Mucosa of descending colon (tissue), 3 donors: ENCODE measurements around the gene RASD1. TPM values are rescaled to one million over a fixed set of nuclear protein-coding genes. Genes with fewer than 3 reads are reported as not detected.

ENCODE experiments used
- ATAC-seq: fragments of 200-7000 bp; cut with Tn5 transposase; one replicate; pipeline ENCODE4 v1.9.1; 2020; ENCODE audit warnings: mild to moderate bottlenecking, moderate library complexity
- DNase-seq, 3 donors: peaks; one replicate each; pipeline ENCODE4 v3.0.0-alpha.2; 2020
- H3K36me3 ChIP-seq: fragments of 200-600 bp; one replicate; pipeline ENCODE4 v1.8.0; 2021; ENCODE audit warnings: low read depth, mild to moderate bottlenecking
- H3K4me1 ChIP-seq: fragments of 200-600 bp; one replicate; pipeline ENCODE4 v1.8.0; 2021; ENCODE audit warnings: low read depth, mild to moderate bottlenecking
- H3K4me3 ChIP-seq: fragments of 200-600 bp; one replicate; pipeline ENCODE4 v1.8.0; 2021; ENCODE audit warnings: mild to moderate bottlenecking
- H3K9me3 ChIP-seq: fragments of 200-600 bp; one replicate; pipeline ENCODE4 v1.8.0; 2021; ENCODE audit warnings: mild to moderate bottlenecking
- intact Hi-C, 2 donors: fragments of 100-400 bp; cut with DNase I in 1 of 2; cut with micrococcal nuclease in 1 of 2; formaldehyde crosslinking; loops; one replicate each; pipeline versions ENCODE4 v1.11.0 to v1.11.1; 2022; cut with DNase I, micrococcal nuclease
- total RNA-seq, 3 donors: library from RNA; stranded (reverse); fragmentation: NEBNext Ultra II Directional in 2 of 3; extraction: Animal tissue kit (Norgen Biotek cat#: 25700) in 2 of 3; gene quantifications; one replicate each; pipeline versions ENCODE4 v1.2.1 to v1.2.4, GENCODE V29; 2021 to 2023
- TF ChIP-seq, protein P1 (sequence below): fragments of 200-600 bp; IDR thresholded peaks from one replicate; pipeline ENCODE4 v1.8.0; 2022; ENCODE audit warnings: antibody characterized with exemption, mild to moderate bottlenecking
- donor health status: DM: no; HTN: no; CAD: no; lungs with moderate emphysema.
- donor health status: DM: no; HTN: no; CAD: no.
- donor health status: DM: no; HTN: yes; CAD: no.

RASD1 gene
- total RNA-seq, 3 donors from 2014 or later, result 10.8 to 27.8 (median 19.2) TPM

DNA sequence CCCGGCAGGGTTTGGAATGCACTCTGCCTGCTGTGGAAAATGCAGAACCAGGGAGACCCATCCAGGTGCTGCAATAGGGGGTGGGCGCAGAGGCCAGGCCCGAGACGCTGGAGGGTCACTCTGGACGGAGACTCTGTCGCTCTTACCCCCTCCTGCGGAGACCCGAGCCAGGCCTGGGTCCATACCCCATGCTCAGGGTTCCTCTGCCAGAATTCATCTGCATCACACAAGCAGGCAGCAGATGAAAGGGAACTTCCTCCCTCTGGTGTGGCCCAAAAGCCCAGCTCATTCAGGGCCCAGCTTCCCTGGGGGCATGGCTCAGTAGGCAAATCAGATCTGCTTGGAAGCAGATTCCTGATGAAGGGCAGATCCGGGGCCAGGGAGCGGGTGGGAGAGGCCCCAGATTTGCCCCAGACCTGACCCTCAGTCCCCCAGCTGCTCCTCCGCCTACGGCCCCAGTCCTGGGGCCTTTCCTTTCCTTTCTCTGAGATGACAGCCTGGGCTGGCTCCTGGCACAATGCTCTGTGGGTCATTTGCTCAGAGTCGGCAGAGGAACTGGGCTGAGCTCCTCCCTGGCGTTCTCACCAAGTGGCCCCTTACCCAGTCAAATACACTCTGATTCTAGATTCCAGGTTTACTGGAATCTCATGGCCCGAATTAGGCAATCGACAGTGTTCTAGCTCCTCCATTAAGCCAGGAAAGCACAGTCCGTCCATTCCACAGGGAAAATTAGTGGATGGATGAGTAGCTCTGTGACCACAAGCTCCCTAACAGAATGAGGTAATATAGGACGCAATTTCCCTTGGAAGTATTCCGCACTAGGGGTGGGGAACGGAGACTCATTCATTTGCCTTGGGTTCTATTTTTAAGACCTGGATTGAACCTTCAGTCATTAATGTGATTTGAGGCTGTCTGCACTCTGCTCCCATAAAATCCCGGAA lies 19.1 kb upstream of the RASD1 start:
- Histone ChIP-seq H3K36me3 (no peaks in the 10 kb centered on the region), H3K4me1 (no peaks in the 10 kb centered on the region), H3K9me3 (no peaks in the 10 kb centered on the region), H3K4me3 (no peak overlapping the region)
- ATAC-seq (no peak), DNase-seq (peak in 1 of 3 donors; percentile 37)
- intact Hi-C loops, result no loop called here
- TF ChIP-seq, protein P1, sequence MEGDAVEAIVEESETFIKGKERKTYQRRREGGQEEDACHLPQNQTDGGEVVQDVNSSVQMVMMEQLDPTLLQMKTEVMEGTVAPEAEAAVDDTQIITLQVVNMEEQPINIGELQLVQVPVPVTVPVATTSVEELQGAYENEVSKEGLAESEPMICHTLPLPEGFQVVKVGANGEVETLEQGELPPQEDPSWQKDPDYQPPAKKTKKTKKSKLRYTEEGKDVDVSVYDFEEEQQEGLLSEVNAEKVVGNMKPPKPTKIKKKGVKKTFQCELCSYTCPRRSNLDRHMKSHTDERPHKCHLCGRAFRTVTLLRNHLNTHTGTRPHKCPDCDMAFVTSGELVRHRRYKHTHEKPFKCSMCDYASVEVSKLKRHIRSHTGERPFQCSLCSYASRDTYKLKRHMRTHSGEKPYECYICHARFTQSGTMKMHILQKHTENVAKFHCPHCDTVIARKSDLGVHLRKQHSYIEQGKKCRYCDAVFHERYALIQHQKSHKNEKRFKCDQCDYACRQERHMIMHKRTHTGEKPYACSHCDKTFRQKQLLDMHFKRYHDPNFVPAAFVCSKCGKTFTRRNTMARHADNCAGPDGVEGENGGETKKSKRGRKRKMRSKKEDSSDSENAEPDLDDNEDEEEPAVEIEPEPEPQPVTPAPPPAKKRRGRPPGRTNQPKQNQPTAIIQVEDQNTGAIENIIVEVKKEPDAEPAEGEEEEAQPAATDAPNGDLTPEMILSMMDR, result no peak

DNA sequence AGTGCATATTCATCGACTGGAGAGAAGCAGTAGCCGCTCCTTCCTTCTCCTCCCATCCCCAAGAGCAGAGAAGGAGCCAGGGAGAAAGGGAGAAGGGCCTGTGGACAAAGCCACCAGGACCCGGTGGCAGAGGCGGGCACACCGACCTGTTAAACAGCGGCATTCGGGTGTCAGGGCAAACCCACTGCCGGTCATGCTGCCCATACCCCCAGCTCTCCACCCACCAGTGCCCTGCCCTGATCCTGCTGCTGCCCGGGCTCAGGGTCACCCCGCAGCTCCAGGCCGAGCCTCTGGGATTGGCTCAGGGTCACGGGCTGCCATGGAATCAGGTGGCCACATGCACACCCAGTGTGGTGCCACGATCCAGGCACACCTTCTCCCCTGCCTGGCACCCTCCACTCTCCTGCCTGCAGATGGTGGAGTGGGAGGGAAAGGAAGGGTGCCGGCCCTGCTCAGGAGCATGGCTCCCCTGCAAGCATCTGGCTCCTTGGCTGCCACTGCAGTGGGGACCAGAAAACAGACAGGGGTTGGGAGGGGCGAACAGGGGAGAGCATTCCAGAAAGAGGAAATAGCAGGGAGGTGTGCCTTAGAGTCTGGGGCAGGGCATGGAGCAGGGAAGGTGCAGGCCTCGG lies 18.3 kb upstream of the RASD1 start:
- intact Hi-C loops, result no loop called here
- H3K4me3 ChIP-seq, result no peak overlapping the region
- H3K36me3 ChIP-seq, result no peaks in the 10 kb centered on the region
- ATAC-seq (no peak), DNase-seq (peak in 1 of 3 donors; percentile 27)
- TF ChIP-seq, protein P1, result no peak
- no peaks in the 10 kb centered on the region for H3K9me3 ChIP-seq
- H3K4me1 ChIP-seq, result no peaks in the 10 kb centered on the region

DNA sequence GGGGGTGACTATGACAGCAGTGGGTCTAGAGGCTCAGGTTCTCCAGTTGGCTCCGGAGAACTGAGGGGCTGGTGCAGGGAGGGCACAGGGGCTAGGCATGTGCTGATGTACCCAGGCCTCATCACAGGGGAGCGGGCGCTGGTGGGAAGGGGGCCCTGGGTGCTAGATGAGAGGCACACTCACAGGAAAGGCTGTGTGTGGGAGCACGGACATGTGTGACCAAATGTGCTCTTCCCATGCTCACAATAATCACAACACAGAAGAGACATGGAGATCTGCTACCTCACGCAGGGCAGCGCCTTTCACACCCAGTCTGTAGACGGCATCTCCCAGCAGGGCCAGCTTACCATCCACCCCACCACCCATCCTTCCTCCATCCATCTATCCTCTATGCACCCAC lies 17.4 kb upstream of the RASD1 start:
- Histone ChIP-seq H3K9me3 (no peaks in the 10 kb centered on the region), H3K4me3 (no peak overlapping the region), H3K36me3 (no peaks in the 10 kb centered on the region), H3K4me1 (no peaks in the 10 kb centered on the region)
- TF ChIP-seq, protein P1, result no peak
- DNase-seq (peak in 1 of 3 donors; percentile 19), ATAC-seq (no peak)
- intact Hi-C loops, result no loop called here

DNA sequence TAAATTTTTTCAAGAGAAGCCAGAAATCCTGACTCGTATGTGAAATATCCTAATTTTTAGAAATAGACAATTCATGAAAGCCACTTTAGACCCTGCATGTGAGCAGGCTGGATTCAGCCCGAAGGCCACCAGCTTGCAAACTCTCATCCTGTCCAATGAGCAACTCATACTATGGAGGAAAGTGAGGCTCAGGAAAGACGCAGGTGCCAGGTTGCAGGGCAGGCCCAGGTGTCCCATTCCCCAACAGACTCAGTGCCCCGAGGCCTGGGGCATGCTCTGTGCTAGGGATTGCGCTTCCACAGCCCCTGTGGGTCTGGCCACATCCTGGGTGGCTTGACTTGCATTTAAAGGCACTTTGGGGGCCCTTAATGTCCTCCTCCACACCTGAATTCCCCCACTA lies 16.7 kb upstream of the RASD1 start:
- no peaks in the 10 kb centered on the region for H3K4me1 ChIP-seq
- intact Hi-C loops, result no loop called here
- ATAC-seq (no peak), DNase-seq (no peak)
- TF ChIP-seq, protein P1, result no peak
- no peaks in the 10 kb centered on the region for H3K9me3 ChIP-seq
- no peak overlapping the region for H3K4me3 ChIP-seq
- no peaks in the 10 kb centered on the region for H3K36me3 ChIP-seq

DNA sequence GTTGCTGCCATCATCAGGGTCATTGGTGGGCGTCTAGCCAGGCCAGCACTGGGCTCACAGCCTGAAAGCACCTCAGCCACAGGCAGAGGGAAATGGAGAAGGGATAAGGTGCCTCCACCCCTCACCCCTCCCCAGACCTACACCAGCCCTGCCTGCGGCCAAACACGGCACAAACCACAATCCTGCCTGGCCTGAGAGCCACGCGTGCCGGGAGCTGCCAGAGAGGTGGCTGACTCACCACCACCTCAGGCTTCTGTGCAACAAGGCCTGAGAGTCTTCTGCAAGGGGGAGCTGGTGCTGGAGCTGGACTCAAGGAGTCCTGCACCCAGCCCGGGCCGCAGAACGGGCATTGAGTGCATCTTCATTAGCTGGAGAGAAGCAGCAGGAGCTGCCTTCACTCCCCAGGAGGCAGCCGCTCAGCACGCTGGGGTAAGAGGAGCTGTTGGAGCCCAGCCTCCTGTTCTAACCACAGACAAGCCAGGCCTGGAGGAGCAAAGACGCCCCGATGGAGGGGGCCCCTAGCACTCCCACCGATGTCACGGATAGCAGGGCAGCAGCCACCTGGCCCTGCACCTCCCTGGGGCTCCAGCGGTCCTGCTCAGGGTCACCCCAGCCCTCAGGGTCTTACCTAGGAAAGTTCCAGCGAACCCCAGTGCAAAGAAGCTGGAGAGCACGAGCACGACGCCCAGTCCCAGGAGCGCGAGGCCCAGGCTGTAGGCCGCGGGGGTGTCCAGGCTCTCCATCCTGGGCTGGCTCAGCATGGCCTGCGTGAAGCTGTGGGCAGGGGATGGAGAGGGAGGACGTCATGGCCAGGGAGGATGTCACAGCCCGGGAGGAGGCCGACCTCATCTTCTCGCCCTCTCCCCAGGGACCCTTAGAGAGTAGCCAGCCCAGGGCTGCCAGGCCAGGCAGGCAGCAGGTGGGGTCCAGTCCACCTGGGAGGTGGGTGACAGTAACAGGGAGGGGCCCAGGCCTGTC lies 16.0 kb upstream of the RASD1 start:
- Histone ChIP-seq H3K4me1 (no peaks in the 10 kb centered on the region), H3K4me3 (no peak overlapping the region), H3K9me3 (no peaks in the 10 kb centered on the region), H3K36me3 (no peaks in the 10 kb centered on the region)
- intact Hi-C loops, result no loop called here
- ATAC-seq, result no peak
- DNase-seq, result peak in 2 of 3 donors; percentile 21 to 55
- TF ChIP-seq, protein P1, result no peak
